OCI-LY7 (cell line): ENCODE data around the gene C6orf136. TPM values are rescaled to one million over a fixed set of nuclear protein-coding genes. Genes with fewer than 3 reads are reported as not detected.
A peak's percentile ranks its signal among the peaks of the same experiment; 100 is the strongest.

ENCODE experiments used
- BruUV-seq: library from RNA; stranded (reverse); fragments of 400-500 nt; replicated peaks from 2 replicates; lab custom pipeline; 2021; lab: Mats Ljungman, UMichigan
- CTCF ChIA-PET: fragments of 300-600 bp; sonication (Branson Sonifier 250); formaldehyde crosslinking; loops from one replicate; lab custom pipeline; 2022; ENCODE audit warnings: antibody characterized with exemption; ENCODE audit not compliant: unreplicated experiment; lab: Charles Lee
- POLR2A ChIA-PET: fragments of 300-600 bp; sonication (Branson Sonifier 250); formaldehyde crosslinking; loops from one replicate; lab custom pipeline; 2022; ENCODE audit warnings: antibody characterized with exemption; lab: Charles Lee
- DNase-seq: peaks from one replicate; pipeline ENCODE4 v3.0.0-alpha.2; 2015; ENCODE audit warnings: low spot score
- H2AFZ ChIP-seq: fragments of 200-600 bp; sonication (generic), shearing (Covaris generic); 2 replicates; pipeline ENCODE4 v1.6.1; 2014; ENCODE audit warnings: mild to moderate bottlenecking, antibody characterized with exemption, low read length, moderate library complexity
- H3K27ac ChIP-seq: fragments of 200-600 bp; sonication (generic); 2 replicates; pipeline ENCODE4 v1.5.1; 2014; ENCODE audit warnings: mixed run types, low read depth, mild to moderate bottlenecking, moderate library complexity, low read length, inconsistent platforms; ENCODE audit not compliant: poor library complexity, severe bottlenecking
- H3K36me3 ChIP-seq: fragments of 200-600 bp; sonication (generic); 2 replicates; pipeline ENCODE4 v1.6.1; 2014; ENCODE audit warnings: mild to moderate bottlenecking, antibody characterized with exemption, low read length, moderate library complexity, mixed read lengths; ENCODE audit not compliant: insufficient read depth
- H3K4me1 ChIP-seq: fragments of 200-600 bp; sonication (generic); 2 replicates; pipeline ENCODE4 v1.5.1; 2014; ENCODE audit warnings: mild to moderate bottlenecking, low read length; ENCODE audit not compliant: insufficient read depth, poor library complexity, severe bottlenecking
- H3K4me2 ChIP-seq: fragments of 200-600 bp; sonication (generic); 2 replicates; pipeline ENCODE4 v1.6.1; 2014; ENCODE audit warnings: mild to moderate bottlenecking, low read length
- H3K4me3 ChIP-seq: fragments of 200-600 bp; sonication (generic); 2 replicates; pipeline ENCODE4 v1.5.1; 2014; ENCODE audit warnings: mild to moderate bottlenecking, low read depth, low read length; ENCODE audit not compliant: poor library complexity, severe bottlenecking
- H3K79me2 ChIP-seq: fragments of 200-600 bp; sonication (generic); 2 replicates; pipeline ENCODE4 v1.6.1; 2016; ENCODE audit warnings: low read depth, mild to moderate bottlenecking, low read length, moderate library complexity, mixed read lengths; ENCODE audit not compliant: insufficient read depth
- H3K9me2 ChIP-seq: fragments of 200-600 bp; sonication (generic); 2 replicates; pipeline ENCODE4 v1.6.1; 2016; ENCODE audit warnings: mild to moderate bottlenecking, low read length, mixed read lengths; ENCODE audit not compliant: insufficient read depth
- H3K9me3 ChIP-seq: fragments of 200-600 bp; sonication (generic); 2 replicates; pipeline ENCODE4 v1.6.1; 2014; ENCODE audit warnings: mild to moderate bottlenecking, mixed run types, low read length, mixed read lengths
- H4K20me1 ChIP-seq: fragments of 200-600 bp; sonication (generic); 2 replicates; pipeline ENCODE4 v1.6.1; 2014; ENCODE audit warnings: mild to moderate bottlenecking, antibody characterized with exemption, low read length, moderate library complexity, mixed read lengths; ENCODE audit not compliant: insufficient read depth
- EZH2phosphoT487 ChIP-seq: fragments of 200-600 bp; sonication (generic); IDR thresholded peaks from 2 replicates; pipeline ENCODE4 v1.6.1; 2018; ENCODE audit warnings: low read depth, borderline replicate concordance, mild to moderate bottlenecking, mixed run types, antibody characterized with exemption, low read length, moderate library complexity, mixed read lengths
- intact Hi-C: fragments of 100-400 bp; cut with micrococcal nuclease; formaldehyde crosslinking; loops from one replicate; pipeline ENCODE4 v1.10.0; 2022; ENCODE audit not compliant: unreplicated experiment
- total RNA-seq, 2 experiments: library from RNA; depleted of rRNA in 1 of 2; stranded (reverse); fragments of >200 nt in 1 of 2; shearing (Covaris generic) in 1 of 2; gene quantifications; 2 replicates each; pipeline ENCODE4 v1.2.3, GENCODE V29; 2014 to 2022
- TF ChIP-seq, protein P1 (sequence below): fragments of 200-600 bp; sonication (generic); conservative IDR thresholded peaks from 2 replicates; pipeline ENCODE4 v1.5.1; 2014; ENCODE audit warnings: mild to moderate bottlenecking, antibody characterized with exemption, low read length, moderate library complexity, mixed read lengths

C6orf136 gene
- total RNA-seq, 2 experiments from 2014 or later, result 14.7 to 26.7 TPM

DNA sequence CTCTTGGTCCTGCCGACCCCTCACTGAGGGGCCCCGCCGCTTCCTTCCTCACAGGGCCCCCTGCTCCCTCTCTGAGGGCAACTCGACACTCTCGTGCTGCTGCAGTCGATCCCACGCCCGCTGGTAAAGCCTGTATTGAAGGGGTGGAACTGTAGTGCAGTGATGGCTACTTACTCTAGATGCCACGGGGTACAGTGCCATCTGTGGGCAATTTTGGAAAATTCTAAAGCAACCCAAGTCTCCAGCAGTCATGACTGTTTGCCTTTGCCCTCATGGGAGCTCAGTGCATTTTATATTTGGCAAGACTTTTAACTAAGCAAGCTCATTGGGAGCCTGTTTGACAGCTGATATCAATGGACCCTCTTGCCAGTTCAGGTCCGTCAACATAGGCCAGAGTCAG, 6.5 kb upstream of the C6orf136 start:
- Histone ChIP-seq H3K27ac (no peak overlapping the region), H2AFZ (no peak overlapping the region), H4K20me1 (no peaks in the 10 kb centered on the region), H3K36me3 (peaks cover 12% of the 10 kb centered on the region), H3K79me2 (no peaks in the 10 kb centered on the region), H3K9me2 (no peaks in the 10 kb centered on the region), H3K4me3 (no peak overlapping the region), H3K9me3 (no peaks in the 10 kb centered on the region), H3K4me1 (no peaks in the 10 kb centered on the region), H3K4me2 (no peak overlapping the region)
- BruUV-seq, result no TSS peak
- ChIA-PET POLR2A (interaction anchor here (1.1 kb wide), 2 partner anchors 12 to 22 kb away, joined by 3 to 4 read pairs; partner anchors contain the start of gene MRPS18B), CTCF (no interaction called here)
- TF ChIP-seq, protein P1, sequence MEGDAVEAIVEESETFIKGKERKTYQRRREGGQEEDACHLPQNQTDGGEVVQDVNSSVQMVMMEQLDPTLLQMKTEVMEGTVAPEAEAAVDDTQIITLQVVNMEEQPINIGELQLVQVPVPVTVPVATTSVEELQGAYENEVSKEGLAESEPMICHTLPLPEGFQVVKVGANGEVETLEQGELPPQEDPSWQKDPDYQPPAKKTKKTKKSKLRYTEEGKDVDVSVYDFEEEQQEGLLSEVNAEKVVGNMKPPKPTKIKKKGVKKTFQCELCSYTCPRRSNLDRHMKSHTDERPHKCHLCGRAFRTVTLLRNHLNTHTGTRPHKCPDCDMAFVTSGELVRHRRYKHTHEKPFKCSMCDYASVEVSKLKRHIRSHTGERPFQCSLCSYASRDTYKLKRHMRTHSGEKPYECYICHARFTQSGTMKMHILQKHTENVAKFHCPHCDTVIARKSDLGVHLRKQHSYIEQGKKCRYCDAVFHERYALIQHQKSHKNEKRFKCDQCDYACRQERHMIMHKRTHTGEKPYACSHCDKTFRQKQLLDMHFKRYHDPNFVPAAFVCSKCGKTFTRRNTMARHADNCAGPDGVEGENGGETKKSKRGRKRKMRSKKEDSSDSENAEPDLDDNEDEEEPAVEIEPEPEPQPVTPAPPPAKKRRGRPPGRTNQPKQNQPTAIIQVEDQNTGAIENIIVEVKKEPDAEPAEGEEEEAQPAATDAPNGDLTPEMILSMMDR, result peak; percentile 39; the same call in 1 of the 2 replicates
- TF ChIP-seq EZH2phosphoT487, result no peak
- no peak for DNase-seq
- intact Hi-C loops, result no loop called here

DNA sequence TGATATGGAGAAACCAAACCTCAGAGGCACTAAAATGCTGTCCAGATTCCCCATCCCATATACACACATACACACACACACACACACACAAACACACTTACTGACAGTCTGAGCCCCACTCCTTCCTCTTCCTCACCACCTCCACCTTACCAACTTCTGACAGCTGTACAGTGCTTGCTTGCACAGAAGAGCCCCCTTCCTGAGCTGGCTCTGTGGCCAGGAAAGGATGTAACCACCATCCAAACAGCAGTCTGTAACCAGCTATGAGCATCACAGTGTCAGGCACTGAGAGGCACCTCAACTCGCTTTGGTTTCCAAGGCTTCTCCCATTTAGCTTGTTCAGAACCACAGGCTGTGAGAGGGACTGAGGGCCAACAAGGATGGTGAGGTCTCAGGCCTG, 5.9 kb upstream of the C6orf136 start:
- H4K20me1 ChIP-seq, result no peaks in the 10 kb centered on the region; the same call in 1 of the 2 replicates
- no peaks in the 10 kb centered on the region for H3K9me3 ChIP-seq
- H3K4me3 ChIP-seq, result no peak overlapping the region
- no peak overlapping the region for H3K27ac ChIP-seq
- ChIA-PET CTCF (no interaction called here), POLR2A (interaction anchor here (0.9 to 1.1 kb wide), 4 partner anchors 13 to 31 kb away, joined by 3 to 5 read pairs (median 4); partner anchors contain the start of genes ATAT1, DHX16 and MRPS18B)
- H3K9me2 ChIP-seq, result no peaks in the 10 kb centered on the region
- no peak overlapping the region for H3K4me2 ChIP-seq
- no TSS peak for BruUV-seq
- peaks cover 1% of the 10 kb centered on the region; the same call in 1 of the 2 replicates for H3K79me2 ChIP-seq
- no peak overlapping the region for H2AFZ ChIP-seq
- TF ChIP-seq EZH2phosphoT487, result no peak
- TF ChIP-seq, protein P1, result no peak
- intact Hi-C loops, result no loop called here
- peaks cover 4% of the 10 kb centered on the region for H3K4me1 ChIP-seq
- H3K36me3 ChIP-seq, result peaks cover 12% of the 10 kb centered on the region
- peak; percentile 8 for DNase-seq

DNA sequence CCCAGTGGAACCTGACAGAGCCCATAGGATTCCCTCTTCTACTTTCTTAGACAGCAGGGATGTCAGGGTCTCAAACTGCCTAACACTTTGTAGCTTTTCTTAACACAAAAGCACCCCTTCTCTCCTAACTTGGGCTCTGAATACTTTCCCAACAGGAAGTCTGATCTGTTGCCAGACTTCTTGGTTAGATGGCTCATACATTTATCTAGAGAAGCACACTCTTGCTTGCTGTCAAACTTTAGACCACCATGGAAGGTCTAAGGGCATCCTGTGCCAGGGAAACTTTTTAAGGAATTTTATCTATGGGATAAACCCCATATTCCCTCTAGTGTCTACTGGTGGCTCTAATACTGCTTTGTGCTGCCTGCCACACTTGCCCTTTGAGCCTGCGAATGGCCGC, 3.3 kb upstream of the C6orf136 start:
- Histone ChIP-seq H2AFZ (no peak overlapping the region), H3K79me2 (peaks cover 17% of the 10 kb centered on the region; the same call in 1 of the 2 replicates), H4K20me1 (no peaks in the 10 kb centered on the region; the same call in 1 of the 2 replicates), H3K4me3 (no peak overlapping the region), H3K9me3 (no peaks in the 10 kb centered on the region), H3K4me1 (peaks cover 16% of the 10 kb centered on the region), H3K9me2 (no peaks in the 10 kb centered on the region), H3K36me3 (peaks cover 12% of the 10 kb centered on the region), H3K4me2 (no peak overlapping the region), H3K27ac (no peak overlapping the region)
- CTCF ChIA-PET, result no interaction called here
- intact Hi-C loops, result no loop called here
- DNase-seq, result no peak
- POLR2A ChIA-PET, result no interaction called here
- TF ChIP-seq EZH2phosphoT487, result no peak
- TF ChIP-seq, protein P1, result no peak
- BruUV-seq, result no TSS peak
